ENCODE results near the gene PPFIA1.

- no peak for TF ChIP-seq POLR2A (IDR thresholded peaks at IDR 0.05; ENCODE audit: low read length)
- TF ChIP-seq CHD4 (IDR thresholded peaks at IDR 0.05; ENCODE audit: borderline replicate concordance): no peak
- TF ChIP-seq, protein P1, sequence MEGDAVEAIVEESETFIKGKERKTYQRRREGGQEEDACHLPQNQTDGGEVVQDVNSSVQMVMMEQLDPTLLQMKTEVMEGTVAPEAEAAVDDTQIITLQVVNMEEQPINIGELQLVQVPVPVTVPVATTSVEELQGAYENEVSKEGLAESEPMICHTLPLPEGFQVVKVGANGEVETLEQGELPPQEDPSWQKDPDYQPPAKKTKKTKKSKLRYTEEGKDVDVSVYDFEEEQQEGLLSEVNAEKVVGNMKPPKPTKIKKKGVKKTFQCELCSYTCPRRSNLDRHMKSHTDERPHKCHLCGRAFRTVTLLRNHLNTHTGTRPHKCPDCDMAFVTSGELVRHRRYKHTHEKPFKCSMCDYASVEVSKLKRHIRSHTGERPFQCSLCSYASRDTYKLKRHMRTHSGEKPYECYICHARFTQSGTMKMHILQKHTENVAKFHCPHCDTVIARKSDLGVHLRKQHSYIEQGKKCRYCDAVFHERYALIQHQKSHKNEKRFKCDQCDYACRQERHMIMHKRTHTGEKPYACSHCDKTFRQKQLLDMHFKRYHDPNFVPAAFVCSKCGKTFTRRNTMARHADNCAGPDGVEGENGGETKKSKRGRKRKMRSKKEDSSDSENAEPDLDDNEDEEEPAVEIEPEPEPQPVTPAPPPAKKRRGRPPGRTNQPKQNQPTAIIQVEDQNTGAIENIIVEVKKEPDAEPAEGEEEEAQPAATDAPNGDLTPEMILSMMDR (IDR thresholded peaks at IDR 0.05): no peak
- no peak for TF ChIP-seq MAZ (IDR thresholded peaks at IDR 0.05; ENCODE audit: borderline replicate concordance, low read depth, low read length)
Measured at GRCh38 chr11:70263363-70263762, 7.1 kb upstream of the PPFIA1 start.
